Measurements from ENCODE around the gene RNU1-2. TPM values are rescaled to one million over a fixed set of nuclear protein-coding genes. Genes with fewer than 3 reads are reported as not detected.
"Not testable (repeated sequence)": the region's sequence is repeated elsewhere in the genome, so short reads cannot be mapped to it uniquely, and the experiment has no call there.

The RNU1-2 gene
- total and polyA plus RNA-seq, 2 of the 8 experiments (the other 6 are each of a cell fraction or from before 2014, with no cell fraction given), result 145 to 1,303 TPM

- TF ChIP-seq MAX (IDR thresholded peaks at IDR 0.05), result peak; percentile 66
Measured at GRCh38 chr1:16913833-16914662, 18.3 kb downstream of the RNU1-2 start (continued).

- ChIA-PET CTCF (ENCODE audit: partially characterized antibody) (interaction anchor here (0.6 to 1.9 kb wide), 11 partner anchors 9 to 72 kb away, joined by 3 to 9 read pairs (median 3); no protein-coding TSS in a partner anchor), POLR2A (ENCODE audit: partially characterized antibody) (interaction anchor here (1.1 to 1.9 kb wide), 3 partner anchors 10 to 53 kb away, joined by 3 to 13 read pairs (median 4); no protein-coding TSS in a partner anchor)
- H4K91ac ChIP-seq (replicated peaks; ENCODE audit: insufficient read length, low read length); H2BK120ac ChIP-seq (replicated peaks; ENCODE audit: low read depth, low read length); H3K56ac ChIP-seq (replicated peaks; ENCODE audit: insufficient read length, low read depth, low read length); H3K4ac ChIP-seq (replicated peaks; ENCODE audit: insufficient read length, low read depth, low read length); H3K18ac ChIP-seq (ENCODE audit: extremely low read depth, low read length); H2AFZ ChIP-seq (ENCODE audit: low read length); H3K23me2 ChIP-seq (ENCODE audit: low read depth, low read length); H3K79me1 ChIP-seq (ENCODE audit: low read depth, low read length); DNase-seq (ENCODE audit: low read depth in 1 of 2, low spot score in 2 of 2); H2BK15ac ChIP-seq (ENCODE audit: low read length); H3K23ac ChIP-seq (ENCODE audit: insufficient read length); H3K79me2 ChIP-seq (ENCODE audit: control insufficient read depth in 1 of 2, insufficient read depth in 2 of 2, low read length in 2 of 2); H3K27me3 ChIP-seq (replicated peaks in 1 of 4; ENCODE audit: control insufficient read depth in 3 of 4, extremely low read depth in 1 of 4, insufficient read depth in 3 of 4, low read length in 3 of 4); H2BK12ac ChIP-seq (ENCODE audit: low read depth, low read length); H3K36me3 ChIP-seq (ENCODE audit: control insufficient read depth in 2 of 4, insufficient read depth in 4 of 4, low read length in 3 of 4); FAIRE-seq; H2BK20ac ChIP-seq (ENCODE audit: low read length); H3K9ac ChIP-seq (replicated peaks in 1 of 4; ENCODE audit: extremely low read depth in 1 of 4, low read depth in 3 of 4, low read length in 3 of 4); H2AK5ac ChIP-seq (ENCODE audit: low read depth, low read length); H4K8ac ChIP-seq (ENCODE audit: extremely low read depth, insufficient read depth, low read length); H4K20me1 ChIP-seq (replicated peaks in 1 of 2; ENCODE audit: control insufficient read depth in 1 of 2, insufficient read depth in 2 of 2, low read length in 2 of 2); H3K4me1 ChIP-seq (replicated peaks in 1 of 4; ENCODE audit: control insufficient read depth in 3 of 4, insufficient read depth in 4 of 4, low read length in 3 of 4); H3K27ac ChIP-seq (ENCODE audit: low read depth, low read length); H3K9me3 ChIP-seq (ENCODE audit: insufficient read depth in 2 of 2, low read depth in 1 of 2, low read length in 1 of 2); H2BK5ac ChIP-seq (ENCODE audit: low read depth, low read length); H3K14ac ChIP-seq (ENCODE audit: insufficient read length); H4K5ac ChIP-seq (ENCODE audit: insufficient read length, low read depth, low read length): not testable (repeated sequence)
- Histone ChIP-seq H3K4me2 (ENCODE audit: insufficient read depth in 1 of 2, low read depth in 2 of 2, low read length in 2 of 2) (peak overlapping the region; percentile 60 to 78; a peak in 3 of 4 replicates), H3K4me3 (ENCODE audit: extremely low read depth in 1 of 4, insufficient read depth in 2 of 4, low read depth in 3 of 4, low read length in 4 of 4) (peak overlapping the region in 2 of 4 experiments; percentile 49 to 87; a peak in 4 of 8 replicates)
- 62% methylated on average over 15 of the region's 15 CpGs; no CpG with 5 or more reads in 1 of the 2 experiments for WGBS, 2 experiments (ENCODE audit: extremely low coverage in 1 of 2, insufficient coverage in 1 of 2, insufficient read length in 1 of 2, insufficient replicate concordance in 2 of 2, low coverage in 1 of 2, low lambda C conversion rate in 2 of 2, missing lambda C conversion rate in 1 of 2)
Measured at GRCh38 chr1:16914928-16915626, 19.3 kb downstream of the RNU1-2 start.

All from H1 (cell line).